GM23338 (cell line): ENCODE measurements around the gene TMEM51.

Experiments
- JUNB ChIP-seq: IDR thresholded peaks from one replicate; pipeline ENCODE4 v1.6.1; 2016; ENCODE audit warnings: antibody characterized with exemption; ENCODE audit not compliant: unreplicated experiment
- TF ChIP-seq, protein P1 (sequence below), 2 experiments: fragments of 200-600 bp in 1 of 2; sonication (generic) in 1 of 2; conservative IDR thresholded peaks; 2 replicates each; pipeline versions ENCODE4 v1.5.1 to v1.6.1; 2016 to 2017; ENCODE audit warnings: antibody characterized with exemption in 2 of 2, low read depth in 2 of 2, mild to moderate bottlenecking in 2 of 2, moderate library complexity in 1 of 2

DNA sequence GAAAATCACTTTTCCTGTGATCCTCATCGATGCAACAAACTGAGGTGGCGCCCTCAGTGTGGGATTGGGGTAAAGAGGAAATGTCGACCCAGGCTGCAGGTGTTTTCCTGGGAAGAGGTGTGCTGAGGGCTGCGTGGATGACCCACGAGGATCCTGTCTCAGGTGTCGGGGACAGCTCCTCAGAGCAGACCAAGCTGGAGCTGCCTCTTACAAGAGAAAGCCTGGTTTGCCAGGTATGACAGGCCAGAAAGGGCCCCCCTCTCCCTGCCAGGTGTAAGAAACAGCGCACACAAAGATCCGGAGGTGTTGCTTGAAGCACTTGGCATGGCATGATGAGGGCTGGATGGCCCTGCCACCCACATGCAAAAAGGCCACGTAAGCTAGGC is 106.1 kb downstream of the TMEM51 start:
- TF ChIP-seq, protein P1, sequence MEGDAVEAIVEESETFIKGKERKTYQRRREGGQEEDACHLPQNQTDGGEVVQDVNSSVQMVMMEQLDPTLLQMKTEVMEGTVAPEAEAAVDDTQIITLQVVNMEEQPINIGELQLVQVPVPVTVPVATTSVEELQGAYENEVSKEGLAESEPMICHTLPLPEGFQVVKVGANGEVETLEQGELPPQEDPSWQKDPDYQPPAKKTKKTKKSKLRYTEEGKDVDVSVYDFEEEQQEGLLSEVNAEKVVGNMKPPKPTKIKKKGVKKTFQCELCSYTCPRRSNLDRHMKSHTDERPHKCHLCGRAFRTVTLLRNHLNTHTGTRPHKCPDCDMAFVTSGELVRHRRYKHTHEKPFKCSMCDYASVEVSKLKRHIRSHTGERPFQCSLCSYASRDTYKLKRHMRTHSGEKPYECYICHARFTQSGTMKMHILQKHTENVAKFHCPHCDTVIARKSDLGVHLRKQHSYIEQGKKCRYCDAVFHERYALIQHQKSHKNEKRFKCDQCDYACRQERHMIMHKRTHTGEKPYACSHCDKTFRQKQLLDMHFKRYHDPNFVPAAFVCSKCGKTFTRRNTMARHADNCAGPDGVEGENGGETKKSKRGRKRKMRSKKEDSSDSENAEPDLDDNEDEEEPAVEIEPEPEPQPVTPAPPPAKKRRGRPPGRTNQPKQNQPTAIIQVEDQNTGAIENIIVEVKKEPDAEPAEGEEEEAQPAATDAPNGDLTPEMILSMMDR (conservative IDR thresholded peaks at IDR 0.05; ENCODE audit: low read depth in 2 of 2), result peak in 1 of 2 experiments; percentile 31; a peak in 1 of 4 replicates
- no peak for TF ChIP-seq JUNB
